Activated T-cell treated with anti-CD3 and anti-CD28 coated beads, Interleukin-2, amount 50 U/mL, for 48 hours (primary cell): ENCODE measurements around the gene CHADL.
A peak's percentile ranks its signal among the peaks of the same experiment; 100 is the strongest.

Source experiments
- DNase-seq, 2 experiments: peaks; one replicate each; pipeline ENCODE4 v3.0.0-alpha.2; 2020

The CHADL gene

DNA sequence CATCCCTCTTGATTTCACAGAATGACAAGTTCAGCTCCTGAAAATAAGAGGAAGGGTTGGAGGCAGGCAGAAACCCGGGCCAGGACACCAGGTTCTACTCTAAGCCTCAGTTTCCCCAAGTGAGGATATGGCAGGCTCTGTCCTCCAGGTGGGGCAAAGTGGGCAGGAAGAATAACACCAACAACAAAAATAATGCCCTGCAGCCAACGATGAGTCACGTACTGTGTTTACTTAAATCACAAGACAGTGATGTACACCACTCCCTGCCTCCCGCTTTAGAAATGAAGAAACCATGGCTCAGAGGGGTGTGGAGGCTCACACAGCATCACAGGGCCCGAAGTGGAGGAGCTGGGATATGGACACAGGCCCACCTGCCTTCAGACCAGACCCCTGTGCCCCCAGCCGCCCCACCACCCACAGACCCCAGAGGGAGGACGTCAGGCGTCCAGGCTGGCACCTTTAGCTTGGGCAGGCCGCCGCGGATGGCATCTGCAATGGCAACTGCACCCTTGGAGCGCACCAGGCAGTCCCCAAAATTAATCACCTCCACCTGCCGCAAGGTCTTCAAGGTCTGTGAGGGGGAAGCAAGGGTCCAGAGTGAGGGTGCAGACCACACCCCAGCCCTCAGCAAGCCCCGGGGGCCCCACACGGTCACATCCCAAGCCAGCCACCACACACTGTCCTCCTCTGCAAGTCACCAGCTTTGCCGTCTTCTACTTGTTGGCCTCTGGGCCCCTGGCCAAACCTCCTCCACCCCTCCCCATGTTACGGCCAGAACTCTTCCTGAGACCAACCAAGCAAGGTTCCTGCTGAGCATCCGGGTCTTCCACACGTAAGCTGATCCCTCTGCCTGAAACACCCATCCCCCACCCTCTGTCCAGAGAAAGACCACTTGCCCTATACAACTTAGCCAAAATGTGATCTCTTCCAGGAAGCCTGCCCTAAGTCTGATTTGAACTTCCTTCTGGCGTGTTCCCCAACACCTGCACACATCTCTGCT is 15.8 kb upstream of the CHADL start:
- no peak for DNase-seq

GRCh38 chr22:41254230-41254629 is 13.5 kb upstream of the CHADL start:
- no peak for DNase-seq

GRCh38 chr22:41252365-41252764 is 11.6 kb upstream of the CHADL start:
- DNase-seq: no peak

DNA sequence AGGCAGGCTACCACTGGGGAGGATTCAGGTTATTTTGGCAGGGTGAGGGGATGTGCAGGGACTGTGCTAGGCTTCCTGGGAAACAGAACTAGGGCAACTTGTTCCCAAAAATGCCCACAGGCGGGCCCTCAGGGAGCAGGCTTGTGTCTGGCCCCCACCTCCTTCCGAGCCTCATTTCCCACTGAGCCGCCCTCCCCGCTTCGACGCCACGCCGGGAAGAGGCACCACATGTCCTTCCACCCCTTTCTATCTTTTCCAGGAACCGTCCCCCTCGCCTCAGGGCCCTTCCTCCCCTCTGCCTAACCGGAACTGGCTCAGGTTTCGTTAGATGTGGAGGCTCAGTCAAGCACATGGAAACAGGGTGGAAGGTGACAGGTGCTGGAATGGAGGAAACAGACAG is 9.4 kb upstream of the CHADL start:
- no peak for DNase-seq

GRCh38 chr22:41249442-41249841 is 8.7 kb upstream of the CHADL start:
- DNase-seq: no peak

GRCh38 chr22:41248758-41249157 is 8.0 kb upstream of the CHADL start:
- no peak for DNase-seq

GRCh38 chr22:41248314-41248713 is 7.6 kb upstream of the CHADL start:
- no peak for DNase-seq

DNA sequence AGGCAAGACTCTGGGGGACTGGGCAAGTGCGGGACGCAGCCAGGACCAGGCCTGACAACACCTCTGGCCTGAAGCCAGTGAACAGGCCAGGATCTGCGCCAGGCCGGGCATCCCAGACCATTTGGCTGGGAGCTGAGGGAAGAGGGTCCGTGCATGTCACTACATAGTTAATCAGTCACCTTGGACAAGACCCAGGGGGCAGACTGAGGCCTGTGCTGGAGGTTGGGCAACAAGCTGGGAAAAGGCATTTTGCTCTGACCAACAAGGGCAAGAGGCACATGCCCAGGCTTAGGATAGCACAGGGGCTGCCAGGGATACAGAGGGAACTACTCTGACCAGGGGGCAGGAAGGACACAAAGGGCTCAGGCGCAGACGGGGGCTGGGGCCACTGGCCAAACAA is 7.0 kb upstream of the CHADL start:
- no peak for DNase-seq

- DNase-seq: no peak
These were observed 5.3 kb upstream of the CHADL start for GRCh38 chr22:41245917-41246499.

DNA sequence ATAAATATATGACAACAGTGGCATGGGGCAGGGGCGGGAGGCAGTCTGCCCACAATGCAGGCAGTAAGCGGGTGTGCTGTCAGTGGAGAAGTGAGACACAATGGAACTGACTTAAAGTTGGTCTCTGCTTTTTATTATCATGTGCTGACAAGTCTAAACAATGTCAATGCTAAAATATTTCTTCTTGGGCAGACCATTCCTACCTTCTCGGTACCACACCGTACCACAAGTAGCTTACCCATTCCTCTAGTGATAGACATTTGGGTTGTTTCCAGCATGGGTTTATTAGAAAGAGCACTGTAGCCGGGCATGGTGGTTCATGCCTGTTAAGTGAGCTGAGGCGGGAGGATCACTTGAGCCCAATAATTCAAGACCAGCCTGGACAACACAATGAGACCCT is 2.6 kb upstream of the CHADL start:
- no peak for DNase-seq

DNA sequence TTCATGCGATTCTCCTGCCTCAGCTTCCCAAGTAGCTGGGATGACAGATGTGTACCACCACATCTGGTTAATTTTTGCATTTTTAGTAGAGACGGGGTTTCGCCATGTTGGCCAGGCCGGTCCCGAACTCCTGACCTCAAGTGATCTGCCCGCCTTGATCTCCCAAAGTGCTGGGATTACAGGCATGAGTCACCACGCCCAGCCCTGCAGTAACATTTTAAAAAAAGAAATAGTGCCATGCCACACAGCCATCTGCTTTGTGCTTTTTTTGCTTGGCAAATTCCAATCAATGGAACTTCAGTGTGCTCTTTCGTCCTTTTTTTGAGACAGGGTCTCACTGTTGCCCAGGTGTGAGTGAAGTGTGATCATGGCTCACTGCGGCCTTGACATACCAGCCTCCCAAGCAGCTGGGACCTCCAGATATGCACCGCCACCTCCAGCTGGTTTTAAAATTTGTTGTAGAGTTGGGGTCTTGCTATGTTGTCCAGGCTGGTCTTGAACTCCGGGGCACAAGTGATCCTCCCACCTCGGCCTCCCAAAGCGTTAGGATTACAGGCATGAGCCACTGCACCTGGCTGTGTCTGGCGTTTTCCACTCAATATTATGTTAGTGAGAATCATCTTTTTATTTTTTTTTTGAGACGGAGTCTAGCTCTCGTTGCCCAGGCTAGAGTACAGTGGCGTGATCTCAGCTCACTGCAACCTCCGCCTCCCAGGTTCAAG is 1.8 kb upstream of the CHADL start:
- no peak for DNase-seq

DNA sequence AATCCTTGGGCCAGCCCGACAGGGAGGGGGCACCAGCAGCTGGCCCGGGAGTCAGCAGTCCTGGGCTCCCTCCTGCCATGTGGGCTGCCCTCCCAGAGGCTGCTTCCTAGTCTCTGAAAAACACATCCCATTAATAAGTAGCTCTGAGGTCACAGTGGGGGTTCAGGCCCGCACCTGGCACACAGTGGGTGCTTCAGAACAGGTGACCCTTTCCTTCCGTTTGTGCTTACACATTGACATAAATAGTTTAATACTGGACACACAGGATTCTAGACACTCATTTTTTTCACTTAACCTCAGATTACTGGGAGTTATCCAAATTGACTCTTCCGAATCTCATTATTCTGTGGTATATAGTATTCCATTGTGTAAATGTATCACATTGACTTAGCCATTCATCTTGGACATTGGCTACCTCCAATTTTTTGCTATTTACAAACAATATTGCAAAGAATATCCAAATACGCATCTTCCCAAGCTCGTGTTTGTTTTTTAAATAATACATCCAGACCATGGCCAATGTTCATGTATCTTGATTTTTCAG is 474 bp upstream of the CHADL start:
- DNase-seq: no peak

- DNase-seq: no peak
These were observed 1.1 kb downstream of the CHADL start for GRCh38 chr22:41239443-41240128.

- DNase-seq: no peak
These were observed 1.9 kb downstream of the CHADL start for GRCh38 chr22:41238570-41239442.

DNA sequence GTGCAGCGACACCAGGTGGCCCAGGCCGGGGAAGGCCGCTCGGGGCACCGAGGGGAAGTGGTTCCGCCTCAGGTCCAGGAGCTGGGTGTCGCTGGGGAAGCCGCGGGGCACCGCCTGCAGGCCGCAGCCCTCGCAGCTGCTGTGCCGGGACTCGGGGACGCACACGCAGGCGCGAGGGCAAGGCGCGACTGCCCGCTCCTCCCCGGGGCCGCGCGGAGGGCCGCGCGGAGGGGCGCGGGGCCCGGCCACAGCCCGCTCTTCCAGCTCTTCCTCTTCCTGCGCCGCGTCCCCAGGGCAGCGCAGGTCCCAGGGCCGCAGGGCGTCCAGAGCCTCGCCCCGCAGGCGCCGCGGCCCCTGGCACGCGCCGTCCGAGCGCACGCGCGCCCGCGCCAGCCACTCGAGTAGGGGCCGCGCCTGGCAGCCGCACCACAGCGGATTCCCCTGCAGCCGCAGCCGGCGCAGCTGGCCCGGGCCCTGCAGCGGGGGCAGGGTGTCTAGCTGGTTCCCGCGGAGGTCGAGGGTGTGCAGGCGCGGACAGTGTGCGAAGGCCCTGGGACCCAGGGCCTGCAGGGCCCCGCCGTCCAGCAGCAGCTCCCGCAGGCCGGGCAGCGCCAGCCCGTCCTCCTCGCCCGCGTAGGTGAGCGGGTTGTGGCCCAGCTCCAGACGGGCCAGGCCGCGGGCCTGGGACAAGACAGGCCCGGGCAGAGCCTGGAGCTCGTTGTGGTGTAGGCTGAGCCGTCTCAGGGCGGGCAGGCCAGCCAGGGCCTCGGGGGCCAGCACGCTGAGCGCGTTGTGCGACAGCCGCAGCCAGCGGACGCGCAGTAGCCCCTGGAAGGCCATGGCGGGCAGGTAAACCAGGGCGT is 2.8 kb downstream of the CHADL start:
- DNase-seq: peak; percentile 81 to 88

- DNase-seq: peak in 1 of 2 experiments; percentile 33
These were observed 3.6 kb downstream of the CHADL start for GRCh38 chr22:41237036-41237706.

GRCh38 chr22:41234815-41235695 is 5.7 kb downstream of the CHADL start:
- DNase-seq: no peak

DNA sequence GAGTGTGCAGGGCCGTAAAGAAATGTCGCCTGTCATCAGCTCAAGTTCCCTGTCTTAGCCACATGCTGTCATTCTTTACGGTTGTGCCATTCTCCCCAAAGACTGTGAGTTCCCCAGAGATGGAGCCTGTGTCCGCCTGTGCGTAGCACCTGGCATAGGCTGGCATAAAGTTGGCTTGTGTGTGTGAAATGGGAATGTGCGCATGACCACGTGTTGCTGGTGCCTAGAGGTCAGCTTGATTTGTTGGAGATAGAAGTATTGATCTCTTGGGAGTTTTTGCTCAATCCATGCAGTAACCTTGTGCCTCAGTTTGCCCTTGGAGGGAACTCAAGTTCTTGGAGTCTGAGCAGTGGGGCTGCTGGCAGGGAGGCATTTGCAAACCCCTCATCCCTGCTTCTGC is 9.4 kb downstream of the CHADL start:
- no peak for DNase-seq

- DNase-seq: no peak
These were observed 10.3 kb downstream of the CHADL start for GRCh38 chr22:41230401-41230785.
